GM21786 (cell line): ENCODE data around the gene HPRT1.

Source experiments
- ATAC-seq: cut with Tn5 transposase; IDR thresholded peaks from one replicate; pipeline ENCODE4 v1.9.1; 2021; ENCODE audit not compliant: unreplicated experiment

The HPRT1 gene

DNA sequence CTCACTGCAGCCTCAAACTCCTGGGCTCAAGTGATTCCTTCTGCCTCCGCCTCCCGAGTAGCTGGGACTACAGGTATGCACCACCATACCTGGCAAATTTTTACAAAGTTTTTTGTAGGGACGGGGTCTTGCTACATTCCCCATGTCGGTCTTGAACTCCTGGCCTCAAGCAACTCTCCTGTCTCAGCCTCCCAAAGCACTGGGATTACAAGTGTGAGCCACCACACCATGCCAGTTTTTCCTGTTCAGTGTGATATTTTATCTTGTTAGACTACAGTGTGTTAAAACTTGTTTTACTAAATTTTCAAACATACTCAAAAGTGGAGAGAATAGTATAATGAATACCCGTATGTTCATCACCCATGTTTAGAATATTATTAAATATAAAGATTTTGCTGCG is 12.1 kb downstream of the HPRT1 start:
- ATAC-seq, result no peak

DNA sequence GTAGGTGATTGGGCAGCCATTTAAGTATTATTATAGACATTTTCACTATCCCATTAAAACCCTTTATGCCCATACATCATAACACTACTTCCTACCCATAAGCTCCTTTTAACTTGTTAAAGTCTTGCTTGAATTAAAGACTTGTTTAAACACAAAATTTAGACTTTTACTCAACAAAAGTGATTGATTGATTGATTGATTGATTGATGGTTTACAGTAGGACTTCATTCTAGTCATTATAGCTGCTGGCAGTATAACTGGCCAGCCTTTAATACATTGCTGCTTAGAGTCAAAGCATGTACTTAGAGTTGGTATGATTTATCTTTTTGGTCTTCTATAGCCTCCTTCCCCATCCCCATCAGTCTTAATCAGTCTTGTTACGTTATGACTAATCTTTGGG is 16.3 kb downstream of the HPRT1 start:
- no peak for ATAC-seq

DNA sequence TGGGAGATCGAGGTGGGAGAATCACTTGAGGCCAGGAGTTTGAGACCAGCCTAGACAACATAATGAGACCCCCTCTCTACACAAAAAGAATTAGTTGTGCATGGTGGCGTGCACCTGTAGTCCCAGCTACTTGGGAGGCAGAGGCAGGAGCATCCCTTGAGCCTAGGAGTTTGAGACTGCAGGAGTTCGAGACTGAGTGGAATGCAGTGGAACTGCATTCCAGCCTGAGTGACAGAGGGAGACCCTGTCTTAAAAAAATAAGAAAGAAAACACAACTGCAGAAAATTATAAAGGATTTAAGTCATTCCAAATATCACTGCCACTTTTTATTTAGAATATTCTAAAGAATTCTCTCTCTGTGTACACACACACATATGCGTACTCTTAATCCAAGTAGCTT is 18.4 kb downstream of the HPRT1 start:
- ATAC-seq, result no peak

DNA sequence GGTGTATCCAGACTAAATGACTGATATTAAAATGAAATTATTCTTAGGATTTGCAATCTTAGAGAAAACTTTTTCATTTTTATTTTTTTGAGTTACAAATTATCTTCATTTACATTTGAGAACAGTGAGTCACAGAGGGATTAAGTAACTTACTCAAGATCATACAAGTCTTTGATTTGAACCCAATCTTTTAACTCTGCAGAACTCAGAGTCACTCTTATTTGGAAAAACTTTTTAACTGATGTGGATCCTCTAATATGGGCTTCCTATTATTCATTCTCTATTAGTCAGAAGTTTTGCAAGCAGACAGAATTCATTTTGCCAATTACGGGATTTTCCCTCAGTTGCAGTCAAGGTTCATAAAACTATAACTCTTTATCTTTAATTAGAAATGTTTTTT is 20.1 kb downstream of the HPRT1 start:
- ATAC-seq, result no peak

DNA sequence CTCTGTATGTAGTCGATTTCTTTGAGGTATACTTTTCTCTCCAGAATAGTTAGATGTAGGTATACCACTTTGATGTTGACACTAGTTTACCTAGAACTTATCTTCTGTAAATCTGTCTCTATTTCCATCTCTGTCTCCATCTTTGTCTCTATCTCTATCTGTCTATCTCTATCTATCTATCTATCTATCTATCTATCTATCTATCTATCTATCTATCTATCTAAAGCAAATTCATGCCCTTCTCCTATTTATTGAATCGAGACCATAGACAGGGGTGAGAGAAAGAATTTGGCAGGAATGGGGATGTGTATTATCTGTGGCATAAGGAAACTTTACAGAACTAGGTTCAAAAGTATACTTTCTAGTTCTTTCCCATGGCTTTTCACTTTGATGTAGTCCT is 21.4 kb downstream of the HPRT1 start:
- no peak for ATAC-seq

DNA sequence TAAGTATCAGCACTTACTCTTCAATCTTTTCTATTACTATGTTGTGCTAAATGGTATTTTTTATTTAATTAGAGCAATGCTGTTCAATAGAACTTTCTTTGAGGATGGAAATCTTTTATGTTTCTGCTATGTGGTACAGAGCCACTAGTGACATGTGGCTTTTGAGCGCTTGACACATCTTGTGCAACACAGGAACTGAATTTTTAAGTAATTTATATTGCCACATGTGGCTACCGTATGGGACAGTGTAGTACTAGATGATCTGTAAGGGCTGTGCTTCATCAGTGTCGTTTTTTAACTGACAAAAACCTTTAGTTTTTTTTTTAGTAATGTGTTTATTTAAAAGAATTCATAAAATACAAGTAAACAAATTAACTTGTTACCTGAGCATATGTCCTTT is 22.4 kb downstream of the HPRT1 start:
- ATAC-seq, result no peak

DNA sequence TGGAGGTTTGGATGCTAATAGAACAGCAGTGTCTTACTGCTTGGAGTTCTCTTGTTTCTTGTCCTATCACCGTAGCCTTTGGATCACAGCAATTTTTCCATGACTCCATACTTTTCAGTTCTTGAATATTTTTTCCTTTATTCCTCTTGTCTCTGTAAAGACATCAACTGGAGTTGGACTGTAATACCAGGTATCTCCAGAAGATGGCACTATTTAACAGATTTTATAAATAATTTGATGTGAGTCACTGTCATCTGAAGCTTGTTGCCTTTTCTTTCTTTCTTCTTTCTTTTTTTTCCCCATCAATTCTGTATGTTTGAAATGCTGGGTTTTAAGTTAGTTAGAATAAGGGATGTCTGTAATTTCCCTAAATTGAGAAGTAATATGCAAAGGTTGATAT is 24.1 kb downstream of the HPRT1 start:
- ATAC-seq, result no peak

DNA sequence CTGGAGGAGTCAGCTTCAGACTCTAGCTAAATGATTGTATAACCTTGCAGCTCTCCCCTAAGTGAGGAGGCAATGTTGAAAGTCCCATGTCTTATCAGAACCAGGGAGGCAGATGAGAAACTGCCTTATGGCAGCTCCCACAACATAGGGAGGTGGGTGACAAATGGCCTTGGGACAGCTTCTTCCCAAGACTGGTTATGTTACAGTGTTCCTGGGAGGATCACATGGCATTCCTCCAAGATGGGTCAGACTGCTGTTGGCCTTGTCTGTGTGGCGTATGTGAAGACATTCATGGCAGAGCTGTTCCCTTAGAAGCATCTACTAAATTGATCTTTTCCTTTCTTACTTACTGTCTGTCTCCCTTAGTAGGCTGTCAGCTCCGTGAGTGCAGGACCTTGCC is 42.0 kb downstream of the HPRT1 start:
- ATAC-seq, result no peak

DNA sequence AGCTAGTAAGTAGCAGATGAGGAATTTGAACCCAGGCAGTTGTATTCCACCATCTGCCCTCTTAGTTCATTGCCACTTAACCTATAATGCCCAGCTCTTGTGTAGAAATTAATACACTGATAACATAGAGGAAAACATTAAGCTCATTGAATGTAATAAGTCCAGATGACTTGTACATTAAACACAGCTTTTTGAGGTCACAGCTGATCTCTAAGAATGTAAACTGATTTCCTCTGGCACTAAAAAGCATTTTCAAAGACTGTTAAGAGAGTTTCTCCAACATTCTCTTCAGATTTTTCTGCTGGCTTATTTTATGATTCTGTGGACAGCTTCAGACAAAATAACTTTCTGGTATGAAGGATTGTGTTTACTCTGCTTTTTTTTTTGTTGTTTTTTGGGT is 42.7 kb downstream of the HPRT1 start:
- ATAC-seq, result no peak

DNA sequence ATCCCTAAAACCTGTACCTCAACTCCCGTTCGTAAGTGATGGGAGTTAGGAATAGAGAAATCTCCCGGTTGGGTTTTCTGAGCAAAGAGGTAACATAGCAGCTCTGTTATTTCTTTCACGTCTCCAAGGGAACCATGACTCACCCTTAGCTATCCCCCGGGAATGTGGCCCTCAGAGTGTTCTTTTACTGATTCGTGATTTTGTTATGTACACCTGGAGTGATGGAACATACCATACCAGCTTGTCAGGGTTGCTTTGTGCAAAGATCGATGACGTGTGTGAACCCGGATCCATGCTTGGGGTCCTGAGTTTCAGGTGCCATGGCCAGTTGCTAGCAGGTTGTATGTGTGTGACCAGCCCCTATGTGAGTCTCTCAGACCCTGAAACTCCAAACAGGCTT is 52.6 kb downstream of the HPRT1 start:
- no peak for ATAC-seq

DNA sequence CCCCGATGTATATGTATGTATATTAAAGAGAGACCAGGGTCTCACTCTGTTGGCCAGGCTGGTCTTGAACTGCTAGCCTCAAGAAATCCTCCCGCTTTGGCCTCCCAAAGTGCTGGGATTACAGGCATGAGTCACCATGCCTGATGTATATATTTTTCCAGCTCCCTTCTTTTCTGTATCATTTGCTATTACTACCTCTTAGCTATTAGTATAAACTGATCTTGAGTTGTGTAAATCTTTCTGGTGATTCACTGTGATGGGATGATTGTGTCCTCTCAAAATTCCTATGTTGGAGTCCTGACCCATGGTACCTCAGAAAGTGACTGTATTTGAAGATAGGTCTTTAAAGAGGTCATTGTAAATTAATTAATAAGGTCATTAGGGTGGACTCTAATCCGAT is 53.1 kb downstream of the HPRT1 start:
- no peak for ATAC-seq

DNA sequence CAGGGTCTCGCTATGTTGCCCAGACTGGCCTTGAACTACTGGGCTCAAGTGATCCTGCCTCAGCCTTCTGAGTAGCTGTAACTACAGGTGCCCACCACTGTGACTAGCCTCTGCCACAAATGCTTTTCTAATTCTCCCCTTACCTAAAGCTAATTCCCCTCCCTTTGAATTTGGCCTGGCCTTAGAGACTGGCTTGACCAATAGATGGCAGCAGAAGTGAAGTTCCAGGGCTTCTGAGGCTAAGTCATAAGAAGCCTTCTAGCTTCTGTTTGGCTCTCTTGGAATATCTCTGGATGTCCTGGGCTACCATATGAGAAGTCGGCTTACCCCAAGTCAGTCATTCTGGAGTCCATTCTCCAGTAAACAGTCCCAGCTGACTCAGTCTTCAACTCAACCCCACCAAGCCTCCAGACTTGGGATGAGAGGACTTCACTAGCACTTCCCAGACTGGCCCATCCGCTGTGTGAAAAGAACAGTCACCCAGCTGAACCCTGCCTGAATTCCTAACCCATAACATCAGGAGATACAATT is 61.0 kb downstream of the HPRT1 start:
- ATAC-seq, result peak; percentile 77

DNA sequence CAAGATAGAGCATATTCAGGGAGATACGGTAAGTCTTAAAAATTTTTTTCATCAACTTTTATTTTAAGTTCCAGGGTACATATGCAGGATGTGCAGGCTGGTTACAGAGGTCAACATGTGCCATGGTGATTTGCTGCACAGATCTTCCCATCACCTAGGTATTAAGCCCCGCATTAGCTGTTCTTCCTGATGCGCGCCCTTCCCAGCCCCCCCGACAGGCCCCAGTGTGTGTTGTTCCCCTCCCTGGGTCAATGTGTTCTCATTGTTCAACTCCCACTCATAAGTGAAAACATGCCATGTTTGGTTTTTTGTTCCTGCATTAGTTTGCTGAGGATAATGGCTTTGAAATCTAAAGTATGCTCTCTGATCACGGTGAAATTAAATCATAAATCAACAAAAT is 64.2 kb downstream of the HPRT1 start:
- no peak for ATAC-seq

DNA sequence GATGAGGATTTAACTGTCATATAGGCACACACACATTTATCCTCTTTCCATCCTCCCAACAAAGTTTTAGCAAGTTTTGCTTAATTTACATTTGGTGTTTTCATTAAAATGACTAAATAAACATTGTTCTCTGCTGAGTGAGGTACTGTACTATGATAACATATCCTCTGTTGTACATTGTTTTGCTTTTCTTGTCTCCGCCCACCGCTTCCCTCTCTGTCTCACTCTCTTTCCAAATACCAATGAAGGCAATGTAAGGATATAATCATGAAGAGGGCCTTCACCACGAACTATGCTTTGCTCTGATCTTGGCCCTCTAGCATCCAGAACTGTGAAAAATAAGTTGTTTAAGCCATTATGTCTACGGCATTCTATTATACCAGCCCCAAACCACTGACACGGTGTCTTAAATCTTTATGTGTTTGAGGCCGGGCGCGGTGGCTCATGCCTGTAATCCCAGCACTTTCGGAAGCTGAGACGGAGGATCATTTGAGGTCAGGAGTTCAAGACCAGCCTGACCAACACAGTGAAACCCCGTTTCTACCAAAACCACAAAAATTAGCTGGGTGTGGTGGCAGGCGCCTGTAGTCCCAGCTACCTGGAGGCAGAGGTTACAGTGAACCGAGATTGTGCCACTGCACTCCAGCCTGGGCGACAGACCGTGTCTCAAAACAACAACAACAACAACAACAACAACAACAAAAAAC is 65.3 kb downstream of the HPRT1 start:
- no peak for ATAC-seq

DNA sequence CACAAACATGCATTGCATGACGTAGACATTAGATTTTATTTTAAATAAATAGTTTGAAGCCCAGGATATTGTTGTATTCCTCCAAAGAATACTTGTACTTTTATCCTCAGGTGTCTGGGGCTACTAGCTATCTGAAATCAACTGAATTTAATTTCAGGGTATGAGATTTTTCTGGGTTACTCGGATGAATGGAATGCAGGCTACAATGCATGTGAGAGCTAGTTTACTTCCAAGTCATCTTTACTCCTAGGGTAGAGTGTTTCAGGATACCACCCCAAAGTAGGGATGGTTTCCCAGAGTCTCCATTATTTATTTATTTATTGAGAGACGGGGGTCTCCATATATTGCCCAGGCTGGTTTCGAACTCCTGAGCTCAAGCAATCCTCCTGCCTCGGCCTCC is 66.4 kb downstream of the HPRT1 start:
- ATAC-seq, result no peak

DNA sequence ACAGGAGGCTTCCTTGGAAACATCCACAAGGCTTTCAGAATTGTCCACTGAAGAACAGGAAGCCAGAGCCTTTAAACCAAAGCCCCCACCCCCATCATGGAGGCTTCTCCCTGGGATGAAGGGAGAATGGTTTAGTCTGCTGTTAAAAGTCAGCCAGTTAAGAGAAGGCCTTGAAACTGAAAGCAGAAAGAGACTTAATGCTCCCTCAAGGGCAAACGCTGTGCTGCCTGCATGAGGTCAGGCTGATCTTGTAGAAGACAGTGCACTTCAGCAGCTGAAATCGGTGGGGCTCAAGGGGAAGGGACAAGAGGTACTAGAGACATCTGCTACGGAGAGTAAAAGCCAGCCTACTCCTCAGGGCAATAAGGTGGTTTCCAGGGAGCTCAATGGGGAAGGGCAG is 69.0 kb downstream of the HPRT1 start:
- no peak for ATAC-seq

DNA sequence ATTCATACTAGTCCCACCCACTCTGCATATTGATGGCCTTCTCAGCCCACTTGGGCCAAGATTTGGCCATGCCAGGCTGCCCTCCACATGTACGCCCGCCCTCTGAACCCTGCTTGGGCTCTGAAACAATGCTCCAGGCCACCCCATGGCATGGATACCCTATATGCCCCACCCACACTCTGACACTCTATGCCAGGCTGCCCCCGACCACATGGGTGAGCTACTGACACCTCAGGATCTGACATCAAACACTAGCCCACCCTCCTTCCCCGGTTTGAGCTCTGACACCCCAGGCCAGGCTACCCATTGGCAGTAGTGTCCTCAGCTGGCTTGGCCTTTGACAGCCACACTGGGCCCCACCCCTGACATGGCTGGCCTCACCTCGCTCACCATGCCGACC is 69.5 kb downstream of the HPRT1 start:
- ATAC-seq, result no peak

DNA sequence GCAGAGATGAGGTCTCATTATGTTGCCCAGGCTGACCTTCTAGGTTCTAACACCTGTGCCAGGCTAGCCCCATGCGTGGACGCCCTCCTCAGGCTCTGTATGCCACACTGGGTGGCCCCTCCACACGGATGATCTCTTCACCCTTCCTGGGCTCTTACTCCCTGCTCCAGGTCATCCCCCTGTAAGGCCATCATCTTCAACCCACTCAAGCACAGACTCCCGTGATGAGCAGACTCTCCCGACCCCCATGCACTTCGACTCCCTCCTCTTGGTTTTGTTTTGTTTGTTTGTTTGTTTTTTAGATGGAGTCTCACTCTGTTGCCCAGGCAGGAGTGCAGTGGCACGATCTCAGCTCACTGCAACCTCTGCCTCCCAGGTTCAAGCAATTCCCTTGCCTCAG is 70.9 kb downstream of the HPRT1 start:
- no peak for ATAC-seq

DNA sequence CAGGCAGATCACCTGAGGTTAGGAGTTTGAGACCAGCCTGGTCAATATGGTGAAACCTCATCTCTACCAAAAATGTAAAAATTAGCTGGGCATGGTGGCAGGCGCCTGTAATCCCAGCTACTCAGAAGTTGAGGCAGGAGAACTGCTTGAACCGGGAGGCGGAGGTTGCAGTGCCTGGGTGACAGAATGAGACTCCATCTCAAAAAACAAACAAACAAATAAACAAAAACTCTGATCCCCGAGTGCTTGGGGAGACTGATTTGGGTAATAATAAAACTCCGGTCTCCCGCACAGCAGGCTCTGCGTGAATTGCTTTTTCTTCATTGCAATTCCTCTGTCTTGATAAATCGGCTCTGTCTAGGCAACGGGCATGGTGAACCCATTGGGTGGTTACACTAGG is 73.4 kb downstream of the HPRT1 start:
- no peak for ATAC-seq

DNA sequence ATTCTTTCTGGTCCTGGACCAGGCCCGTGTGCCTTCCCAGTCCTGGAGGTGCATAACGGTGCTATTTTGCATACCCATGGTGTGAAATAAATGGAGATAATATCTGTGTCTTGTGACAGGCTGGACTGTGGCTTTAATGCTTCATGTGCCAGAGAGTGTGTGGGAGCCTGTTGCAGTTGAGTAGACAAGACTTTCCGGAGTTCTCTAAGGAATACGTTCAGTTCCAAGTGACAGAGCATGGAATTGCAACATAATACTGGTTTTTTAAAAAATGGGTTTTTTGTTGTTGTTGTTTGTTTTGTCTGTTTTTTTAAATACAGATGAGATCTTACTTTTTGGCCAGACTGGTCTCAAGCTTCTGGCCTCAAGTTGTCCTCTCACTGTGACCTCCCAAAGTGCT is 74.0 kb downstream of the HPRT1 start:
- ATAC-seq, result no peak

DNA sequence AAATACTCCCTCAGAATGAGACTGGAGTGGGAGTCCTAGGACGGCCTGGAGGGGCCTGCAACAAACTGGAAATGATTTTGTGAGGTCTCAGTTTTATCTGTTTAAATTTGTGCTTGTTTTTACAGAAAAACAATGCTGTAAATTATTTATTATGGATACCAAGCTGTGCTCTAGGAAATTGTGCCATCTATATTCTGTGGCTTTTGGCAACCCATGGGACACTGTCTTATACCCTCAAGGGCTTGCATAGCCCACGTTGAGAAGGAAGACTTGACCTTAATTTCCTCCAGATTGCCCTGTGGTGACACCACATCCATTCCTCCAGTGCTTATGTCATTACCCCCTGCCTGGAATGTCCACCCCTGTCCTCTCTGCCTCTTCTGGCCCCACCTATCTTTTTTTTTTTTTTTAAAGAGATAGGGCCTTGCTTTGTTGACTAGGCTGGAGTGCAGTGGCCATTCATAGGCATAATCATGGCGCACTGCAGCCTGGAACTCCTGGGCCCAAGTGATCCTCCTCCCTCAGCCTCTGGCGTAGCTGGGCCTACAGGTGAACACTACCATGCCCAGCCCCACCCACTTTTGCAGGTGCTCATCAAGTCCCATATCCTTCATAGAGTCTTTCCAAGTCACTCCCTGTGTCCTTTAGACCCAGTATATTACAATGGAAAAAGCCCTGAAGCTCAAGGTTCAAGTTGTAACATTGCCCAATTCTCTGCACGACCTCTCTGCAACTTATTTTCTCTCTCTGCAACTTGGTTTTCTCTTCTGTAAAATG is 77.4 kb downstream of the HPRT1 start:
- no peak for ATAC-seq

DNA sequence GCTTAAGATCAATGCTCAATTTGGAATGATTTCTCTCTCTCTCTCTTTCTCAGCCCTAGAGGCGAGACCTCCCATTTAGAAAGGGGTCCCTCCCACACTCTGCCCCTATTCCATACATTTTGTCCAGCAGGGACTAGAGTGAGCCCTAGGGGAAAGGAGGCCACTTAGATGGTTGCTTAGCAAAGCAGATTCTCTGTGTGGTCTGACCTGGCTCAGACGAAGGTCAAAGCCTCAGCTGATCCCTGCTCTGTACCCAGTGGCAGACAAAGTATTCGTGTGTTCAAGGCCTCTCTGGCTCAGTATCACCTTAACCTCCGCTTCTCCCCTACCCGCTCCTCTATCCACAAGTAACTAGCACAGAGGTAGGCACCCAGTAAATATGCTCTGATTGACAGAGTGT is 78.4 kb downstream of the HPRT1 start:
- ATAC-seq, result no peak

DNA sequence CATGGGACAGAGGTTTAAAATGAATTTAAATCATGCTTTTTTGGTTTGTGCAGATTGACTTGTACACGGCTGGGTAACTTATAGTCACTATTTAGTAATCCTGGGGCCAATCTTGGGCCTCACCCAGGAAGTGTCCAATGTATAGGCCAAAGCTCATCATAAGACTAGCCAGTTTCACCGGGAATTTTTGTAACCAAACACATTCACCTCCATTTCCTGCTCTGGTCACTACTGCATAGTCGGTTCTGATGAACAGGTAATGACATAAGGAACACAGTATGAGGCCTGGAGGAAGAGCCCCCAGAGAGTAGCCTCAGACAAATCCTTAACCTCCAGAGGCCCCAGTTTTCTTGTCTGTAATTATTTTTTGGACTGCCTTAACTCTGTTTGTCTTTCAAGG is 81.9 kb downstream of the HPRT1 start:
- no peak for ATAC-seq
